Measurements from ENCODE around the gene TBC1D22B.
"Not testable (repeated sequence)": the region's sequence is repeated elsewhere in the genome, so short reads cannot be mapped to it uniquely, and the experiment has no call there.

The TBC1D22B gene

DNA sequence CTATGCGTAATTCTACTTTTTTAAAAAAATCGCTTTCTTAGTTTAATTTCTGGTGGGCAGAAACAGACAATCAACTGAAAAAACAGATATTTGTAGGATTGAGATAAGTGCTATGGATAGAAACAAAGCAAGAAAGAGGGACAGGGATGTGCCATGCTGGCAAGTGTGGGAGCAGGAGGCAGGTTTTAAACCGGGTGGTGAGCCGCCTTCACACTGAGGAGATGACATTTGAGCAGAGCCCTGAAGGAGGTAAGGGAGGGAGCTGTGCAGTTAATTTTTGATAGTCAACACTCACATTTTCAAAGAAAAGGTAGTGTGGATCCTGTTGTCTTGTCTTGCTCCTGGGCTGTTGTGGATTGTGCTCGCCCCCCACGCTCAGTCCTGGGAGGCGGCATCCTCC lies 47.2 kb downstream of the TBC1D22B start:
- FAIRE-seq = no peak

DNA sequence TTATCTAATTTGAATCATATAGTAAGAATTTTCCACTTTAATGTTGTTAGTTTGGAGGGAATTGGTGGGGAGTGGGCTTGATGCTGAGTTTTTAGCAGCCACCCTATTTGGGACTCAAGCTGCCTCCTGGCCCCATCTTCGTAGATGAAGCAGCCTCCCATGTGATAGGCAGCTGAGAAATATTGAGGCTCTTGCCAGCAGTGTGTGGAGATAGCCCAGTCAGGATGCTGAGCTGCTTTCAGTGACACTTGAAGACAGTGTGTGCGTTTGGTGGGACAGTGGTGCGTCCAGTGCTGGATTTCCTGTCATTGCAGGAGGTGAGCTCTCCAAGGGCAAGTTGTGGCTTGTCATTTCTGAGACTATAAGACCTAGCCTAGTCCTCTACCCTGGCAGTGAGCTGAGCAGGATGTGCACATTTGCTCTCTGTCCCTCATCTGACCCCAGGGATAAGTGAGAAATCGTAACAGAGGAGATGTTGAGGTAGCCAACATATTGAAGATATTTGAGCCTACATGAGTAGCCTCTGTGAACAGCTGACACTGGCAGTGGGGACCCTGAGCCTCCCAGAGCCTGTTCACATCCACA lies 48.4 kb downstream of the TBC1D22B start:
- no peak for FAIRE-seq

DNA sequence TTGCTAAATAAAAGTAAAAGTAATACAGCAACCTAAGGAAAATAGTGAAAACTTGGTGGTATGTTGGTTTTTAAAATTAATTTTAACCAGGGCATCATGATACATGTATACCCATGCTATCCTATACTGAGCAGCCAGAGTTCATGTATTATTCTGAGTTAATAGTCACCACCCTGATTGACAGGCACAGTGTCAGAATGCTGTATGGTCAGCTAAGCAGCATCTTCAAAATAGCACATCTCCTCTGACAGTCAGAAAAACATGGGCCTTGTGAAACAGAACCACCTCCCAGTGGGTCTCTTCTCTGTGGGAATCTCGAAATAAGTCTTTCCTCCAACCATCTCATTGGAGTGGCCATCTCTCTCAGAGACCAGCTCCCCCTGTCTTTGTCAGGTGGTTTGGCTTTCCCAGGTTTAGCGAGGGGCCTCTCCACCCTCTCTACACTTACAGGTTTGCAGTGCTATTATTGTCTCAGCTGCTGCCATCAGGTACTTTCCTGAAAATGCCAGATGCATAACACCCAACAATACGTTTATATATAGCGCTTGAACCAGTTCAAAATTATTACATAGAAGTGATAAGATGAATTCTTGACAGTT lies 49.2 kb downstream of the TBC1D22B start:
- FAIRE-seq = no peak

DNA sequence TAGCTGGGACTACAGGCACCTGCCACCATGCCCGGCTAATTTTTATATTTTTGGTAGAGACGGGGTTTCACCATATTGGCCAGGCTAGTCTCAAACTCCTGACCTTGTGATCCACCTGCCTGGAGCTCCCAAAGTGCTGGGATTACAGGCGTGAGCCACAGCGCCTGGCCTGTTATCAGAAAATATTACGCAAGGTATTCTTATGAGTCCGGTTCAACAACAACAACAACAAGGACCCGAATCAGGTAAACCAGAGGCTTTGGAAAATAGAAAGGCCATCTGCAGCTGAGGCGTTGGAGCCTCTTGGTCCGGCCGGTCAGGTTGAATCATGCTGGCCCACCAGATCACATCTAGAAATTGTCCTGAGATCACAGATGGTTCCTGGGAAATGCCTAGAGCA lies 49.9 kb downstream of the TBC1D22B start:
- not testable (repeated sequence) for FAIRE-seq

DNA sequence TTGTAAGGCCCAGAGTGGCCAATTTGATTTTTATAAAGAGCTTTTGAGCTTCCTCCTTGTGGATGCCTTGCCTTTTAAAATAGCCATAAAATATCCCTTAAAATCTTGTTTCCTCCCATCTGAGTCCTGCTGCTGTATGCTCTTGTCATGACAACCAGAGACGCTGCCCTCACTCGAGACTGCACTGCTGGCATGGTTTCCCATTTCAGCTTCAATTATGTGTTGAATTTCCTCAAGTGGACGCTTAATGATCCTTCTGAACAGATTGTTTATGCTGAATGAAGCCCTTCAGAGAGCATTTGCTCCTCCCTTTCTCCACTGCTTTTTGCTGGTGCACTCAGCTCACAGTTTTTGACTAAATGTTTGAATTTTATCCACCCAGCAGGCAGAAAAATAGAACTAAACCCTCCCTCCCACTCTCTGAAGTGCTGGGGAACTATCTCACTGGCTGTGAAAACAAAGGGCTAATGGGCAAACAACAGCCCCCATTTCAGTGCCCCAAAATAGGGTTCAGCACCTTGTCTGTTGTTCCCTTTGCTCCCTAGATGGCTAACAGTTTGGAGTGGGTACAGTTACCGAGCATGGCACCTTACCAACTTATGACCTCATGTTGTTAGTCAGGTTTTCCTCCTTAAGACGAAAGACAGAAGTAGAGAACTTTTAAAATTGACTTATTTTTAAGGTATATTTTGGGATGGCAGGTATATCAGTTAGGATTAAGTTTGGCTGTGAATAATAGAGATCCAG lies 50.7 kb downstream of the TBC1D22B start:
- no peak for FAIRE-seq

DNA sequence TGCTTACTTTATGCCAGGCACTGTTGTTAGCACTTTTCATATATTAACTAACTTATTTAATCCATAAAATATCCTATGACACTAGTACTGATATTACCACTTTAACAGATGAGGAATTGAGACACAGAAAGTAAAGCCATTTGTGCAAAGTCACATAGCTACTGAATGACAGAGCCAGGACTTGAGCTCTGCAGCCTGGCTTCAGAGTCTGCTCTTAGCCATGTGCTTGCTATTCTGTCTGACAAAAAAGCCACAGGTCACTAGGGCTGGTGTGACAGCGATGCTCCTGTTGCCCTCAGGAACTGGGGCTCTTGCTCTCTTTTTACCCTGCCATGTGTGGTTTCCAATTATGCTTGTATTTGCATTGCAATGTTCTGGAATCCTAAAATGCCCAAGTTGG lies 51.5 kb downstream of the TBC1D22B start:
- no peak for FAIRE-seq

DNA sequence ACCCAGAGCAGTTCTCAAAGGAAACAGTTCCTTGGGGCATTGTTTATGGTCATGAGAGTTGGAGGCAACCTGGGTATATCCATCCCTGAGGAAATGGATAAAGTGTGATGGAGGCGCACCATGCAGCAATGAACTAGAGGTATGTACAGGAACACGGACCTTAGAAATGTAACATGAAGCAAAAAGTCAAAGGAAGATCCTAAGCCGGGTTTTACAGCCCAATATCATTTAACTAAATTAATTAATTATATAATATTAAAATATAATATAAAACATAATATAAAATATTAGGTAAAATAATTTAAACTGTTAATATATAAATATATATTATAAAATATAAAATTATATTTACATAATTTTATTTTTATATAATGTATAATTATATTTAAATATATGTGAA lies 52.1 kb downstream of the TBC1D22B start:
- peak; percentile 97 for FAIRE-seq

DNA sequence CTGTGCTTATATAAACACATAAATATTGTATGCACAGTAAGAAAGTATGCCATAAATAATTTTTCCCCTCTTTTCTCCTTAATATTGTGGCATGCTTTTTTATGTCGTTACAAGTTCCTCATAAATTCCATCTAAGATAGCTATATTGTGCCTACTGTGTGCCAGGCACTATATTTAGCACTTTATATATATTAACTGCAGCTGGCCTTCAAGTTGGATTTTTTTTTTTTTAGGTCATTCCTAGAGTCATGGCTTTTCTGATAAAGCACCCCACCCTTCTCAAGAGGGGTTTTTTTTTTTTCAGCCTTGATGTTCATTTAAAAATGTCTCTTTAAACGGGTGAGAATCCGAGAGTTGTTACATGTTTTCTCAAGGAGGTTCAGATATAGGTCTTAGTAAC lies 53.4 kb downstream of the TBC1D22B start:
- FAIRE-seq = no peak

DNA sequence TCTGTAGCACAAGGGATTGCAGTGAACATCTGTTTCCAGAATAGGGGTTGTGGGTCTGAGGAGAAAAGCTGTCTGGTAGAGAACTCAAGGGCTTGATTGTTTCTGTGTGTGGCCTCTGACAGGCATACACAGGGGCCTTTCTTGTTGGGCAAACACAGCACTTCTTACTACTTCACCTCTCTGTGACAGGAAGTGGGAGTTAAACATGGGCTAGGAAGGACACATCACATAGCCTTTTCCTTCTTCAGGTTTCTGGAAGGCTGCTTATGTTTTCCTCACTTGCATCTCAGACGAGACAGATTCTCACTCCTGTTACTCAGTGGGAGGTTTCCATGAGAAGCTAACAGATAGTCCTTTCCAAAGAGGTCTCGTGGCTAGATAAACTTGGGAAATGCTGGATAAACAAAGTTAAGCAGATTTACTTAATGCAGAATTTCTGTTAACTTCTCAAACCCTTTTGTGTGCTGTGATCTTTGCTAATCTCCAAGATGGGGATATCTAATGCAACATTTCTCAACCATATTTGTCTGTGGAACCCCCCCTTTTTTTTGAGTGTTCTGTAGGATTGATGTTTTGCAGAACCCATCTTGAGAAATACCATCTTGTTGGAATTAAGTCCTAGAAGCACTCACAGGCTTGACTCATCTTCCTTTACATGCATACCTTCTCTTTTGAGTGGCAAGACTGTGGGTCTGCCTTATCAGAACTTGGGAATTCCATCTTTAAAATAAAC lies 54.3 kb downstream of the TBC1D22B start:
- FAIRE-seq = no peak

DNA sequence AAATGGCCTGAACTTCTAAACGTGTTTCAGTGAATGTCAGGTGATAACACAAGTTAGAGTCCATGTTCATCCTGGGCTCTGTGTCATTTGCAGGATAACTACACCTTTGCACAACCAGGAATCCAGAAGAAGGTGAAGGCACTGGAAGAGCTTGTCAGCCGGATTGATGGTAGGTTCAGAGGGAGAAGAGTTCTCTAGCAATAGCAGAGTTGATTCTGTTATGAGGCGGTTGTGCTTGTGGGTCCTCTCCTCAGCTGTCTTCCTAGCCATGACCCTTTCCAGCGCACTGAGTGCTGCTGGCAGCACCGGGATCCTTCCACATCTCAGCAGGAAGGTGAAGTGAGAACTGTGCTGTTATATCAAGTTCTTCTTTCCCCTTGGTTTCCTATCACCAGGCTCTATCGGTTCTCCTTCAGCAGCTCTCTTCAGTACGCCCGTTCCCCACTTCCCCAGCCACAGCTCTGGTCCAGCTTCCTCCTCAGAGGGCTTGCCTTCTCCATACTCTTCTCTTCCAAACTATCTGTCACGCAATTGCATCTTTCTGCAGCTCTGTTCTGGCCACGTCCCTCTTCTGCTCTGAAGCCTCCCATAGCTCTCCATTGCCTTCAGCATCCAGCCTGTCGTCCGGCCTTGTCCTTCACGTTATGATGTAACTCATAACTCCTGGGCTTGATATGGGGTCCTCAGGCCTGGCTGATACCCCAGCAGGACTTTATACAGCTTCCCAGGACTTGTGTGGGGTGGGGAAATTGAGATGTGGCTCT lies 56.3 kb downstream of the TBC1D22B start:
- no peak for FAIRE-seq

DNA sequence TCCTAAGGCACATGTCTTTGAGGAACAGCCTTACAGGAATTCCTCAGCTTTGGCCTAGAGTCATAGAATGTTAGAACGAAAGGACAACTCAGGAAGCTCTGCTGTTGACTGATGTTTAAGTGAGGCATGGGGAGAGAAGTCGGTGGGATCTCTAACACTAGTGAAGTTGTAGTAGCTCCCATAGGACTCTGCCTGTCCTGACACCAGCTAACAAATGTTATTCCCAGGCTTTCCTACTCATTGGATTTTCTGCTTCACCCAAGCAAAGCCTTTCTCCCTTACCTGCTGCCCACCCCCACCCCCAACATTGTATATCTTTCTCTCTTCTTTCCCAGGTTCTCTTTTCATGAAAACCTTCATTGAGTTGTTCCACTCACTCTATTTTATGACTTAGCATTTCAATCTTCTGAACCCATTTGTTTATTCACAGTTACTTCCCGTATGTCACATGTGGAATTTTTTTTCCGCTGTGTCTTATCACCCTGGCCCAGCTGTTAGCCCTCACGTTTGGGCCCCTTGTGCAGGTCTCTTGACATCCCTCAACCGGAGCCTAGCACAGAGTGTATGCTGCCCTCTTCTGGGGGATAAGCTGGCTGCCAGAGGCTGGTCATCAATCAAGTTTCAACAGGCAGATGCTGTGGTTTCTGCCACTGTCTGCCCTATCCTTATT lies 57.0 kb downstream of the TBC1D22B start:
- FAIRE-seq = no peak

DNA sequence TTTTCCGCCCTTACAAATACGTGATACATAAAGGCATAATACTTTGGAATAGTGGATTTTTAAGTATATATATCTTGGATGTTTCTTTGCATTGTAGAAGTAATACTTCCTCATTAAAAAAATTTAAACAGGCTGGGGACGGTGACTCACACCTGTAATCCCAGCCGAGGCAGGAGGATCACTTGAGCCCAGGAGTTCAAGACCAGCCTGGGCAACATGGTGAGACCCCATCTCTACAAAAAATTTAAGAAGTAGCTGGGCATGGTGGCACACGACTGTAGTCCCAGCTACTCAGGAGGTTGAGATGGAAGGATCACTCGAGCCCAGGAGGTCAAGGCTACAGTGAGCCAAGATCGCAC lies 57.6 kb downstream of the TBC1D22B start:
- FAIRE-seq = no peak

DNA sequence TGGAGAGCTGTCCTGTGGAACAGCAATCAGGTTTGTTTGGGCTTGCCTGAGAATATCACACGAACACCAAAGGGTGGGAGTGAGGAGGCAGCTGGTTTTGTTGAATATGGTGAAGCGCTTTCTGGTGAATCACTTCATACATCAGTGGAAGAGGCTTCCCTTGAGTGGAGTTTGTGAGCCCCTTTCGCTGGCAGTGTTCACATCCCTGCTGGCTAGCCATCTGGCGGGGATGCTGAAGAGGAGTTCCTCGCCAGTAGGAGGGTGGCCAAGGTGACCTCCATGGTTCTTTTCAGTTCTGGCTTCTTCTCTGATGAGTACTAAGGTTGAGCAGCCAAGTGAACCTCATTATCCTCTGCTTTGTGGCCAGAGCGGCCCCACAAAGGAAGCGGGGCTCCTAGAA lies 58.5 kb downstream of the TBC1D22B start:
- FAIRE-seq = no peak

DNA sequence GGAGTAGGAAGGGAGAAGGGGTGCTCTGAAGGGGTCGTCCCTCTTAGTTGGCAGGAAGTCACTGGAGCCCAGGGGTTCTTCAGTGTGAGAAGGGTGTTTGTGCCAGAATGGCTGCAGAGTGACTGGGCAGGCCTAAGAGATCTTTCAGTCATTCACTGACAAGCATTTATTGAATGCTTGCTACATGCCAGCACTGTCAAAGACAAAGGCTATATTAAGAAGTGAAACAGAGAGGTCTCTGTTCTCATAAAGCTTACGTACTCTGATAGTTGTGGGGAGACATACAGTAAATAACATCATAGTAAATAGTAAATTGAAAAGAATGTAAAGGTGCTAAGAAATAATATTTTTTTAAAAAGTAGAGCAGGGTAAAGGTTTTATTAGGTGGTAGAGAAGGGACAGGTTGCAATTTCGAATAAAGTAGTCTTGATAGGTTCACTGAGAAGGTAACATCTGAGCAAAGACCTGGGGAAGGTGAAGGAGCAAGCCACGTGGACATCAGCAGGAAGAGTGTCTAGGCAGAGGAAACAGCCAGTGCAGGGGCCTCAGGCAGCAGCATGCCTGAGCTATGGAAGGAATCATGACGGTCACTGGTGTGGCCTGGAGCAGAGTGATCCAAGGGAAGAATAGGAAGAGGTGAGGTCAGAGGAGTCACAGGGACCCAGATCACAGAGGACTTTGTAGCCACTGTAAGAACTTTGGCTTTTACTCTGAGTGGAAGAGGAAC lies 59.9 kb downstream of the TBC1D22B start:
- no peak for FAIRE-seq

DNA sequence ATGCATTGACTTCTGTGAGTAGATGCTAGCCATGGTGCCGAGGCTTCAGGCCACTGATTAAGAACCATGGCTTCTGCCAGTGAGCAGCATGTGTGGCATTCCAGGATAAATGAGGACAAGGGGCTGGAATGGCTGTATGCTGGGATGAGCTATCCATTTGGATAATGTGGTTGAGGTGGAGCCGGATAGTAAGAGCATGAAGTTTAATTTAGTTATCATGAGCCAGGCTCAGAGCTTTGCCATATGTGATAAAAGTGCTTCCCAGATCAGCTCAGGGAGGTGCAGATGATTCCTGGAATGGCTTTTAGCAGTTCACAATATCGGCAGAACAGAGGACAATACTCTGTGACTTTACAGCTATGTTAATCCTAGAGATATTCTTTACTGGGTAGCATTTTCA lies 61.6 kb downstream of the TBC1D22B start:
- FAIRE-seq = no peak

DNA sequence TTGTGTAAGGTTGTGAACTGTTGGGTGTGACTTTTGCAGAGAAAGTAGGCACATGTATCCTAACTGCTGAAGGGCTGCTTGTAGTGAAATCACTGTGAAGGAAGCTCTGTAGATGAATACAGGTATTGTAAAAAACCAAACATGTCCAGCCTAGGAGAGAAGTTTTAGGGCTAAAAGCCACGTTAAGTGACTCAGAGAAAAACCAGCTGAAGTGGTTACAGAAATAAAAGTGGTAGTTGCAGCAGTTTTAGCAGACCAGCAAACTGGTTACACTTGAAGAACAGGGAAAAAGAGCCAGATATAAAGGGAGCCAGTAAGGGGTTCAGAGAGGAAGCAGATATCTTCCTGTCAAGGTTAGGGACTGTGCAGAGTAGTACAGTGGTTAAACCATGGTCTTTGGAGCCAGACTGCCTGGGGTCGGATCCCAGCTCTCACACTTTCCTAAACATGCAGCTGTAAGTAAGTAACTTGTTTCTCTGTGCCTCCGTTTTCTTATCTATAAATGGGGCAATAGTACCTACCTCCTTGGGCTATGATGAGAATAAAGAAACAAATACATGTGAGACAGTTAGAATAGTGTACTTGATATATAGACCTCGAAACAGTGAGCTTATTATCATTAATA lies 62.4 kb downstream of the TBC1D22B start:
- FAIRE-seq = no peak

DNA sequence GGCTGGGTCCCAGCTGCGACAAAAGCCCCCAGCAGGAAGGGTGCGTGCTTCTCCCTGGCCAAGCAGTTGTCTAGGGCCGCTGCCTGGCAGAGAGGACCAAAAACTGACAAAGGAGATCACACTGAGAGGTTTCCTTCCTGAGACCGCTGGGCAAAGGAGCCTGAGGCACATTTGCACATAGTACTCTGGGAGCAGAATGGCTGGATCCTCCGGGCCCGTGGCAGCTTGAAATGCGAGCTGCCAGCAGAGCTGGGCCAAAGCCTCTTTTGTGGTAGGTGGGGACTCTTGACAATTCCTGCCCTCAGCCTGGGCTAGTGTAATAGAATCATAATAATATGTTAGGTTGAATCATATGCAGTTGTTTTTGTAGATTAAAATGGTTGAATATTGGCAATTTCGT lies 63.1 kb downstream of the TBC1D22B start:
- FAIRE-seq = no peak

DNA sequence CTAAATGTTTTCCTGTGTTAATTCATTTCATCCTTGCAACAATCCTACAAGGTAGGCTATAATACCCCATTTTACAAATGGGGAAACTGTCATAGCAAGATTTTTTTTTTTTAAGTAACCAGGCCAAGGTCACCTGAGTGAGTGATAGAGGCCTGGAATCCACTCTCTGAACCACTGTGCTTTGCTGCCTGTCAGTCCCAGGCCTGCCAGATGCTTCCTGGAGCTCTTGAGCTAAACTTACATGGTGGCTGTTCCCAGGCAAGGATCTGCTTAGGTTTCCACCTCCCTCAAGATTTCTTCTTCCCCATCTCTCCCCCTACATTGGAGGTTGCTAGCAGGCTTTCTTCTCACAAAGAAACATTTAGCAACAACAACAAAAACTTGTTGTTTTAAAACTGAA lies 63.5 kb downstream of the TBC1D22B start:
- no peak for FAIRE-seq

DNA sequence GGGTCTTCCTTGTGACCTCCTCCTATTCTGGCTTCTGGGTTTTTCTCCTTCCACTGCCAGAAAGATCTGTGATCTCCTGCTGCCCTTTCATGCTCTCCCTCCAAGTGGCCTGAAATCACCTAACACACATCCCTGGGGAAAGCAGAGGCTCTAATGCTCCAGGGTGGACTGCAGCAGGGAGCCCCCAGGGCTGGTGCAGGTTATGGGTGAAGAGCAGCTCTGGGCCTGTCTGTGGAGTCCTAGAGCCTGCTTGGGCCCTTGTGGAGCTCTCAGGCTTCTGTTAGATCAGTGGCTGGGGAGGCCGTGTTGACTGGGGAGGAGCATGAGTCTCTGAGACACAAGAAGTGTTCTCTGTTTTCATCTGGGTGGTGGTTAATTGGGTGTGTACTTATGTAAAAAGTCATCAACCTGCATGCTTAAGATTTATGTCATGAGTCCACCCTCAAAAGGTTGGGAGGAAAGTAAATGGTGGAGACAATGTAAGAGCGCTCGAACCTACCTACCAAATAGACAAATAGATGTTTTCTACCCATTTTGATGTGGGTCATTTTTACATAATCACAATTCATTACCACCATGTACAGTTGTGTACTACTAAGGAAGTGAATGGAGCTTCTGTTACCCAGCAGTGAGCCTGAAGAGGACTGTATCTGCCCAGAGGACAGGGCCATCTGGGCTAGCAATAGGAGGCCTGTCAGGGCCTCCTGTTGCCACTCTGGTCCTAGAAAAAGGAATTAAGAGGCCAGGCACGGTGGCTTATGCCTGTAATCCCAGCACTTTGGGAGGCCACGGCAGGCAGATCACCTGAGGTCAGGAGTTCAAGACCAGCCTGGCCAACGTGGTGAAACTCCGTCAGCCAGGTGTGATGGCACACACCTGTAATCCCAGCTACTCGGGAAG lies 64.2 kb downstream of the TBC1D22B start:
- no peak for FAIRE-seq

DNA sequence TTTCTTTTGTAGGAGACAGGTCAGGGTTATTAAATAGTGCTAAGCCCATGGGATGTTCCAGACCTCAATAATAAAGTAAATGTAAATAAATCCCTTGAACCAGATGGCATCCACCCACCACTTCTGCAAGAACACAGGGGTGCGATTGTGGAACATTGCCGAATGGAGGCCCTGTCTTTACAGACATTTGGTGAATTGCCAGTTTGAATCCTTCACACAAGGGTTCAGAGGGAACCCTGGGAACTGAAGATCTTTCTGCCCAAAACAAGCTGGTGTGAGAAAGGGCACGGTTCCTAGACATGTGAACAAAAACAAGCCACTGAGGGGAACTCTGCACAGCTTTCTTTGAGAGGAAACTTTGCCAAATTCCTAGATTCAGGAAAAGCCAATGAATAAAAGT lies 66.0 kb downstream of the TBC1D22B start:
- FAIRE-seq = no peak

Data from TTC549 (cell line).